Activated CD4-positive, alpha-beta T cell treated with anti-CD3 and anti-CD28 coated beads for 36 hours (primary cell): ENCODE results near the gene RBFOX2. TPM values are rescaled to one million over a fixed set of nuclear protein-coding genes. Genes with fewer than 3 reads are reported as not detected.

ENCODE experiments used
- ATAC-seq: fragments of 200-7000 bp; cut with Tn5 transposase; one replicate; pipeline ENCODE4 v1.10.0; 2021; ENCODE audit warnings: mild to moderate bottlenecking, moderate library complexity
- CTCF ChIA-PET: fragments of 350-600 bp; sonication (Branson Sonifier 250); formaldehyde crosslinking; loops from one replicate; lab custom pipeline; 2021; ENCODE audit warnings: antibody characterized with exemption; lab: Charles Lee
- POLR2A ChIA-PET: fragments of 350-600 bp; sonication (Branson Sonifier 250); formaldehyde crosslinking; loops from one replicate; lab custom pipeline; 2021; ENCODE audit warnings: antibody characterized with exemption, inconsistent platforms; lab: Charles Lee
- DNase-seq: peaks from one replicate; pipeline ENCODE4 v3.0.0-alpha.2; 2020
- H3K27ac Mint-ChIP-seq: one replicate; pipeline ENCODE4 v1.8.0; 2021; ENCODE audit warnings: mixed read lengths
- H3K27me3 Mint-ChIP-seq: one replicate; pipeline ENCODE4 v1.8.0; 2021; ENCODE audit warnings: mixed read lengths
- H3K36me3 Mint-ChIP-seq: one replicate; pipeline ENCODE4 v1.8.0; 2021; ENCODE audit warnings: low read depth, mixed read lengths
- H3K4me1 Mint-ChIP-seq: one replicate; pipeline ENCODE4 v1.8.0; 2021; ENCODE audit warnings: mixed read lengths
- H3K4me3 Mint-ChIP-seq: one replicate; pipeline ENCODE4 v1.8.0; 2021; ENCODE audit warnings: mild to moderate bottlenecking, moderate library complexity, mixed read lengths
- H3K9me3 Mint-ChIP-seq: one replicate; pipeline ENCODE4 v1.8.0; 2021; ENCODE audit warnings: low read depth, mixed read lengths
- intact Hi-C, 2 experiments: fragments of 100-400 bp; cut with DNase I in 1 of 2; cut with micrococcal nuclease in 1 of 2; formaldehyde crosslinking; loops; one replicate each; pipeline versions ENCODE4 v1.14.2 to v1.15.1; 2022 to 2024; cut with DNase I, micrococcal nuclease
- total RNA-seq, 2 experiments: library from RNA; stranded (reverse); gene quantifications; one replicate each; pipeline ENCODE4 v1.2.3, GENCODE V29; 2021

The RBFOX2 gene
- total RNA-seq, 2 experiments from 2014 or later, result 6.9 to 7.7 TPM

GRCh38 chr22:36042240-36042639 lies 13.6 kb upstream of the RBFOX2 start:
- POLR2A ChIA-PET, result no interaction called here
- ATAC-seq, result no peak

GRCh38 chr22:36039125-36039524 lies 10.5 kb upstream of the RBFOX2 start:
- Mint-ChIP-seq H3K9me3 (no peaks in the 10 kb centered on the region), H3K27me3 (peaks cover 25% of the 10 kb centered on the region), H3K27ac (no peak overlapping the region), H3K4me3 (no peak overlapping the region), H3K4me1 (no peaks in the 10 kb centered on the region), H3K36me3 (no peaks in the 10 kb centered on the region)
- ATAC-seq, result no peak
- intact Hi-C loops, result no loop called here
- ChIA-PET POLR2A (no interaction called here), CTCF (interaction anchor here (1.0 kb wide), 1 partner anchor 10 kb away, joined by 3 read pairs; the partner anchor contains the start of gene RBFOX2)
- DNase-seq, result no peak

More at GRCh38 chr22:36042240-36042639, 13.6 kb upstream of the RBFOX2 start:
- CTCF ChIA-PET, result no interaction called here
- H3K27ac Mint-ChIP-seq, result no peak overlapping the region
- H3K4me3 Mint-ChIP-seq, result no peak overlapping the region
- no peaks in the 10 kb centered on the region for H3K9me3 Mint-ChIP-seq
- DNase-seq, result no peak
- H3K4me1 Mint-ChIP-seq, result no peaks in the 10 kb centered on the region
- H3K36me3 Mint-ChIP-seq, result no peaks in the 10 kb centered on the region
- H3K27me3 Mint-ChIP-seq, result peaks cover 17% of the 10 kb centered on the region
- intact Hi-C loops, result no loop called here

- POLR2A ChIA-PET, result no interaction called here
- H3K36me3 Mint-ChIP-seq, result no peaks in the 10 kb centered on the region
- no peak overlapping the region for H3K27ac Mint-ChIP-seq
- ATAC-seq (no peak), DNase-seq (no peak)
- H3K27me3 Mint-ChIP-seq, result peaks cover 27% of the 10 kb centered on the region
- H3K4me3 Mint-ChIP-seq, result no peak overlapping the region
- CTCF ChIA-PET, result interaction anchor here (0.6 to 1.2 kb wide), 2 partner anchors 29 to 39 kb away, joined by 3 to 7 read pairs; no protein-coding TSS in a partner anchor
- intact Hi-C loops, result no loop called here
- H3K4me1 Mint-ChIP-seq, result no peaks in the 10 kb centered on the region
- no peaks in the 10 kb centered on the region for H3K9me3 Mint-ChIP-seq
These were observed 8.6 kb upstream of the RBFOX2 start for GRCh38 chr22:36037102-36037758.

DNA sequence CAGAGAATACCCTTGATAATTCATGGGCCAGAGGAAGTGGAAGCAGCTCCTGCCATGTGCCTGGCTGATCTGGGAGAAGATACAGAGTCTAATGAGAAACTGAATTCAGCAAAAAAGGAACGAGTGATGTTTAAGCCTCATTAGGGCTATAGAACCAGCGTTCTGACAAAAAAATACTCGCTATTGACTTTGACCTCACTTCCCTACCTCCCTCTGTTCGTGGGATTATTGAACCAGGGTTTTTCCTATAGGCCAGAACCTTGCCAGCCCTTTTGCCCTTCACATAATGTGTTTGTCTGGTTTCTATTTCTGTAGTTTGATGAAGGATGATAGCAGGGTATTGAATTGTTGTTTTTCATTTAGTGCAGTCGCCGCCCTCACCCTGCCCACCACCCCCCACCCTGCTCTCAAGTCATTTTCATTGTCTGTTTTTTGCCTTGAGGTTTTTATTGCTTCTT lies 7.6 kb upstream of the RBFOX2 start:
- no peaks in the 10 kb centered on the region for H3K9me3 Mint-ChIP-seq
- no peak overlapping the region for H3K27ac Mint-ChIP-seq
- intact Hi-C loops, result no loop called here
- ChIA-PET CTCF (interaction anchor here (0.6 to 1.4 kb wide), 2 partner anchors 29 to 88 kb away, joined by 3 read pairs; no protein-coding TSS in a partner anchor), POLR2A (no interaction called here)
- ATAC-seq (no peak), DNase-seq (no peak)
- H3K4me1 Mint-ChIP-seq, result no peaks in the 10 kb centered on the region
- no peak overlapping the region for H3K4me3 Mint-ChIP-seq
- peaks cover 27% of the 10 kb centered on the region for H3K27me3 Mint-ChIP-seq
- no peaks in the 10 kb centered on the region for H3K36me3 Mint-ChIP-seq

- peaks cover 11% of the 10 kb centered on the region for H3K27me3 Mint-ChIP-seq
- intact Hi-C loops, result no loop called here
- no peak overlapping the region for H3K4me3 Mint-ChIP-seq
- DNase-seq, result no peak
- H3K36me3 Mint-ChIP-seq, result no peaks in the 10 kb centered on the region
- ATAC-seq, result no peak
- CTCF ChIA-PET, result no interaction called here
- no peak overlapping the region for H3K27ac Mint-ChIP-seq
- H3K4me1 Mint-ChIP-seq, result peaks cover 11% of the 10 kb centered on the region
- no peaks in the 10 kb centered on the region for H3K9me3 Mint-ChIP-seq
- POLR2A ChIA-PET, result no interaction called here
These were observed 4.0 kb upstream of the RBFOX2 start for GRCh38 chr22:36032611-36033010.

GRCh38 chr22:36029406-36029755 lies 757 bp upstream of the RBFOX2 start:
- Mint-ChIP-seq H3K27me3 (peaks cover 2% of the 10 kb centered on the region), H3K4me3 (peak overlapping the region; percentile 80), H3K36me3 (no peaks in the 10 kb centered on the region), H3K27ac (peak overlapping the region; percentile 72), H3K9me3 (no peaks in the 10 kb centered on the region), H3K4me1 (peaks cover 20% of the 10 kb centered on the region)
- POLR2A ChIA-PET, result no interaction called here
- intact Hi-C loops, result loop anchor here (1.0 to 5.0 kb wide), 6 partner anchors 35 to 727 kb away; partner anchors contain the start of genes APOL6 (in 1 of the 2) and EIF3D (in 1 of the 2)
- DNase-seq (no peak), ATAC-seq (no peak)
- CTCF ChIA-PET, result interaction anchor here (0.9 to 6.1 kb wide), 3 partner anchors 9 to 95 kb away, joined by 3 to 50 read pairs (median 6); no protein-coding TSS in a partner anchor

- H3K4me1 Mint-ChIP-seq, result peaks cover 24% of the 10 kb centered on the region
- peak; percentile 9 for ATAC-seq
- intact Hi-C loops, result loop anchor here (2.0 to 5.0 kb wide), 4 partner anchors 37 to 726 kb away; partner anchors contain the start of genes APOL6 (in 1 of the 2) and EIF3D (in 1 of the 2)
- H3K27ac Mint-ChIP-seq, result no peak overlapping the region
- no peak for DNase-seq
- CTCF ChIA-PET, result interaction anchor here (0.9 to 6.1 kb wide), 4 partner anchors 10 to 96 kb away, joined by 3 to 50 read pairs (median 4); no protein-coding TSS in a partner anchor
- POLR2A ChIA-PET, result interaction anchor here (0.5 to 1.1 kb wide), 3 partner anchors 12 to 45 kb away, joined by 3 to 4 read pairs (median 4); no protein-coding TSS in a partner anchor
- H3K9me3 Mint-ChIP-seq, result no peaks in the 10 kb centered on the region
- no peaks in the 10 kb centered on the region for H3K36me3 Mint-ChIP-seq
- peaks cover 2% of the 10 kb centered on the region for H3K27me3 Mint-ChIP-seq
- H3K4me3 Mint-ChIP-seq, result peak overlapping the region; percentile 80
These were observed 534 bp downstream of the RBFOX2 start for GRCh38 chr22:36027935-36028645.

GRCh38 chr22:36027579-36027934 lies 1.1 kb downstream of the RBFOX2 start:
- POLR2A ChIA-PET, result no interaction called here
- peak; percentile 24 for DNase-seq
- intact Hi-C loops, result loop anchor here in 1 of 2 experiments (5.0 kb wide), 2 partner anchors 380 to 725 kb away; partner anchors contain the start of gene APOL6

GRCh38 chr22:36026741-36027140 lies 1.9 kb downstream of the RBFOX2 start:
- Mint-ChIP-seq H3K27me3 (no peaks in the 10 kb centered on the region), H3K9me3 (no peaks in the 10 kb centered on the region), H3K4me1 (peaks cover 34% of the 10 kb centered on the region), H3K4me3 (peak overlapping the region; percentile 72), H3K36me3 (no peaks in the 10 kb centered on the region), H3K27ac (no peak overlapping the region)
- POLR2A ChIA-PET, result no interaction called here
- DNase-seq (no peak), ATAC-seq (no peak)
- CTCF ChIA-PET, result interaction anchor here (0.8 to 6.1 kb wide), 5 partner anchors 8 to 98 kb away, joined by 3 to 50 read pairs (median 3); no protein-coding TSS in a partner anchor
- intact Hi-C loops, result loop anchor here in 1 of 2 experiments (5.0 kb wide), 2 partner anchors 379 to 724 kb away; partner anchors contain the start of gene APOL6

More at GRCh38 chr22:36027579-36027934, 1.1 kb downstream of the RBFOX2 start:
- H3K4me3 Mint-ChIP-seq, result peak overlapping the region; percentile 72
- H3K27me3 Mint-ChIP-seq, result no peaks in the 10 kb centered on the region
- CTCF ChIA-PET, result interaction anchor here (1.3 to 6.1 kb wide), 3 partner anchors 38 to 97 kb away, joined by 3 to 50 read pairs (median 3); no protein-coding TSS in a partner anchor
- no peaks in the 10 kb centered on the region for H3K36me3 Mint-ChIP-seq
- H3K27ac Mint-ChIP-seq, result peak overlapping the region; percentile 52
- H3K4me1 Mint-ChIP-seq, result peaks cover 26% of the 10 kb centered on the region
- ATAC-seq, result no peak
- H3K9me3 Mint-ChIP-seq, result no peaks in the 10 kb centered on the region

DNA sequence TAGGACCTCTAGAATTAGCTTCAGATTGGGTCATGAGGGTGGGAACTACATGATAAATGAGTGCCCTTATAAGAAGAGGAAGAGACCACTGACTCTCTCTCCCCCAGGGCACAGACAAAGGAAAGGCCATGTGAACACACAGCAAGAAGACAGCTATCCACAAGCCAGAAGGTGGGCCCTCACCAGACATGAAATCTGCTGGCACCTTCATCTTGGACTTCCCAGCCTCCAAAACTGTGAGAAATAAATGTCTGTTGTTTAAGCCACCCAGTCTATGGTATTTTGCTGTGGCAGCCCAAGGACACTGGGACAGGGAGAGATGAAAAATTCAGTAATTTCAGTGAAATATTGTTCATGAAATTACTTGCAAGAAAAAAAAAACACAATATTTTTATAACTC lies 5.9 kb downstream of the RBFOX2 start:
- no peaks in the 10 kb centered on the region for H3K9me3 Mint-ChIP-seq
- no peak overlapping the region for H3K4me3 Mint-ChIP-seq
- POLR2A ChIA-PET, result no interaction called here
- H3K4me1 Mint-ChIP-seq, result peaks cover 28% of the 10 kb centered on the region
- CTCF ChIA-PET, result interaction anchor here (1.0 to 1.1 kb wide), 3 partner anchors 43 to 102 kb away, joined by 3 to 5 read pairs (median 4); no protein-coding TSS in a partner anchor
- intact Hi-C loops, result no loop called here
- ATAC-seq (no peak), DNase-seq (no peak)
- no peak overlapping the region for H3K27ac Mint-ChIP-seq
- peaks cover 2% of the 10 kb centered on the region for H3K27me3 Mint-ChIP-seq
- H3K36me3 Mint-ChIP-seq, result no peaks in the 10 kb centered on the region

GRCh38 chr22:36022162-36022561 lies 6.5 kb downstream of the RBFOX2 start:
- ATAC-seq, result peak; percentile 68
- no peaks in the 10 kb centered on the region for H3K9me3 Mint-ChIP-seq
- ChIA-PET CTCF (interaction anchor here (1.1 kb wide), 1 partner anchor 43 kb away, joined by 5 read pairs; no protein-coding TSS in a partner anchor), POLR2A (no interaction called here)
- peak overlapping the region; percentile 32 for H3K27ac Mint-ChIP-seq
- H3K36me3 Mint-ChIP-seq, result no peaks in the 10 kb centered on the region
- peaks cover 2% of the 10 kb centered on the region for H3K27me3 Mint-ChIP-seq
- H3K4me3 Mint-ChIP-seq, result no peak overlapping the region
- intact Hi-C loops, result no loop called here
- DNase-seq, result no peak
- peaks cover 24% of the 10 kb centered on the region for H3K4me1 Mint-ChIP-seq
